Brain microvascular endothelial cell (primary cell): ENCODE results near the gene TOMM6.

Experiments used
- DNase-seq: peaks from one replicate; pipeline ENCODE4 v3.0.0-alpha.2; 2020
- H3K27ac ChIP-seq: fragments of 250-450 bp; sonication (Bioruptor Pico); 2 replicates; pipeline ENCODE4 v1.5.1; 2020; ENCODE audit warnings: mild to moderate bottlenecking, moderate library complexity
- H3K27me3 ChIP-seq: fragments of 250-450 bp; sonication (Bioruptor Pico); replicated peaks from 2 replicates; pipeline ENCODE4 v1.5.1; 2020; ENCODE audit warnings: mild to moderate bottlenecking
- H3K36me3 ChIP-seq: fragments of 250-450 bp; sonication (Bioruptor Pico); replicated peaks from 2 replicates; pipeline ENCODE4 v1.5.1; 2020; ENCODE audit warnings: mild to moderate bottlenecking
- H3K4me3 ChIP-seq: 2 replicates; pipeline ENCODE4 v1.5.1; 2011; ENCODE audit warnings: low read depth, mild to moderate bottlenecking, control low read depth, low read length, moderate library complexity
- CTCF ChIP-seq: IDR thresholded peaks from 2 replicates; pipeline ENCODE4 v1.5.1; 2011; ENCODE audit warnings: low read depth, mild to moderate bottlenecking, moderate library complexity, low read length, control low read depth, inconsistent platforms; ENCODE audit errors: missing control alignments
- in situ Hi-C: cut with HindIII; loops from 2 replicates; pipeline ENCODE4 v1.10.0; 2017; ENCODE audit warnings: low sequenced_read_pairs, low pct_ligation_motif_present

Gene TOMM6

GRCh38 chr6:41775293-41775882 is 12.1 kb upstream of the TOMM6 start:
- in situ Hi-C loops: loop anchor here (25.0 kb wide), 1 partner anchor 262 kb away; no protein-coding TSS in a partner anchor
- Histone ChIP-seq H3K27ac (no peak overlapping the region), H3K4me3 (no peak overlapping the region), H3K27me3 (no peaks in the 10 kb centered on the region), H3K36me3 (peaks cover 14% of the 10 kb centered on the region)
- no peak for DNase-seq
- no peak for TF ChIP-seq CTCF

- no peak for TF ChIP-seq CTCF
- no peak overlapping the region for H3K4me3 ChIP-seq
- peaks cover 6% of the 10 kb centered on the region for H3K36me3 ChIP-seq
- H3K27ac ChIP-seq: no peak overlapping the region
- DNase-seq: no peak
- no peaks in the 10 kb centered on the region for H3K27me3 ChIP-seq
- in situ Hi-C loops: loop anchor here (25.0 kb wide), 1 partner anchor 260 kb away; no protein-coding TSS in a partner anchor
Measured at GRCh38 chr6:41777551-41778285, 9.8 kb upstream of the TOMM6 start.

- no peak for TF ChIP-seq CTCF
- in situ Hi-C loops: loop anchor here (25.0 kb wide), 1 partner anchor 258 kb away; no protein-coding TSS in a partner anchor
- DNase-seq: no peak
- Histone ChIP-seq H3K27ac (no peak overlapping the region), H3K27me3 (no peaks in the 10 kb centered on the region), H3K36me3 (peaks cover 5% of the 10 kb centered on the region), H3K4me3 (peak overlapping the region; percentile 69)
Measured at GRCh38 chr6:41778895-41779294, 8.6 kb upstream of the TOMM6 start.

- Histone ChIP-seq H3K36me3 (peaks cover 5% of the 10 kb centered on the region), H3K27me3 (no peaks in the 10 kb centered on the region), H3K27ac (no peak overlapping the region), H3K4me3 (peak overlapping the region; percentile 69)
- in situ Hi-C loops: loop anchor here (25.0 kb wide), 1 partner anchor 258 kb away; no protein-coding TSS in a partner anchor
- TF ChIP-seq CTCF: no peak
- DNase-seq: no peak
Measured at GRCh38 chr6:41779336-41779735, 8.2 kb upstream of the TOMM6 start.

GRCh38 chr6:41779788-41780550 is 7.5 kb upstream of the TOMM6 start, which contains the start of gene FRS3:
FRS3 (minus strand) TSS chr6:41779900; CDS start chr6:41776987, 2,913 bp downstream.
- peak; percentile 87 for TF ChIP-seq CTCF
- in situ Hi-C loops: loop anchor here (25.0 kb wide), 1 partner anchor 257 kb away; no protein-coding TSS in a partner anchor
- no peak within 1 kb of the TSS for H3K27ac ChIP-seq
- DNase-seq: peak; percentile 84
- peaks cover 5% of the 10 kb centered on the region for H3K36me3 ChIP-seq
- peak within 1 kb of the TSS; percentile 69 for H3K4me3 ChIP-seq
- H3K27me3 ChIP-seq: no peaks in the 10 kb centered on the region
